Nephron (organoid): ENCODE measurements around the gene PCYT1A.

Source experiments
- H3K27ac Mint-ChIP-seq, 3 experiments: 2 replicates each; pipeline ENCODE4 v1.8.0; 2020; ENCODE audit warnings: mixed read lengths in 3 of 3, mild to moderate bottlenecking in 2 of 3, moderate library complexity in 1 of 3
- H3K27me3 Mint-ChIP-seq: 2 replicates; pipeline ENCODE4 v1.8.0; 2021; ENCODE audit warnings: low read depth, mild to moderate bottlenecking, moderate library complexity, mixed read lengths
- H3K36me3 Mint-ChIP-seq: 2 replicates; pipeline ENCODE4 v1.8.0; 2020; ENCODE audit warnings: low read depth, mixed read lengths
- H3K4me1 Mint-ChIP-seq: 2 replicates; pipeline ENCODE4 v1.8.0; 2020; ENCODE audit warnings: mixed read lengths
- H3K4me3 Mint-ChIP-seq, 3 experiments: 2 replicates each; pipeline ENCODE4 v1.8.0; 2020; ENCODE audit warnings: mild to moderate bottlenecking in 3 of 3, mixed read lengths in 3 of 3, moderate library complexity in 2 of 3
- H3K9me3 Mint-ChIP-seq: 2 replicates; pipeline ENCODE4 v1.8.0; 2020; ENCODE audit warnings: mixed read lengths
- CTCF ChIP-seq, 3 experiments: fragments of 200-600 bp; sonication (generic); IDR thresholded peaks; one replicate each; pipeline ENCODE4 v1.5.0; 2021; ENCODE audit warnings: antibody characterized with exemption in 3 of 3; ENCODE audit not compliant: unreplicated experiment in 3 of 3

The PCYT1A gene

GRCh38 chr3:196220991-196221390, 66.5 kb downstream of the PCYT1A start:
- Mint-ChIP-seq H3K27me3 (peaks cover under 1% of the 10 kb centered on the region), H3K36me3 (no peaks in the 10 kb centered on the region), H3K4me1 (peaks cover 13% of the 10 kb centered on the region), H3K4me3 (no peak overlapping the region), H3K9me3 (no peaks in the 10 kb centered on the region), H3K27ac (no peak overlapping the region)
- TF ChIP-seq CTCF (IDR thresholded peaks at IDR 0.05; ENCODE audit: unreplicated experiment in 3 of 3), result no peak

GRCh38 chr3:196220587-196220986, 66.9 kb downstream of the PCYT1A start:
- TF ChIP-seq CTCF (IDR thresholded peaks at IDR 0.05; ENCODE audit: unreplicated experiment in 3 of 3), result no peak
- H3K27ac Mint-ChIP-seq, result no peak overlapping the region
- peaks cover 13% of the 10 kb centered on the region for H3K4me1 Mint-ChIP-seq
- H3K27me3 Mint-ChIP-seq, result peaks cover 5% of the 10 kb centered on the region
- no peaks in the 10 kb centered on the region for H3K36me3 Mint-ChIP-seq
- H3K4me3 Mint-ChIP-seq, result no peak overlapping the region
- H3K9me3 Mint-ChIP-seq, result no peaks in the 10 kb centered on the region

- H3K27me3 Mint-ChIP-seq, result peaks cover 6% of the 10 kb centered on the region
- no peak for TF ChIP-seq CTCF (IDR thresholded peaks at IDR 0.05; ENCODE audit: unreplicated experiment in 3 of 3)
- H3K36me3 Mint-ChIP-seq, result no peaks in the 10 kb centered on the region
- H3K27ac Mint-ChIP-seq, result no peak overlapping the region
- H3K9me3 Mint-ChIP-seq, result no peaks in the 10 kb centered on the region
- peaks cover 13% of the 10 kb centered on the region for H3K4me1 Mint-ChIP-seq
- no peak overlapping the region for H3K4me3 Mint-ChIP-seq
Measured at GRCh38 chr3:196219970-196220311, 67.6 kb downstream of the PCYT1A start.

- H3K4me1 Mint-ChIP-seq, result peaks cover 13% of the 10 kb centered on the region
- H3K27me3 Mint-ChIP-seq, result peaks cover 6% of the 10 kb centered on the region
- H3K9me3 Mint-ChIP-seq, result no peaks in the 10 kb centered on the region
- no peak for TF ChIP-seq CTCF (IDR thresholded peaks at IDR 0.05; ENCODE audit: unreplicated experiment in 3 of 3)
- no peak overlapping the region for H3K4me3 Mint-ChIP-seq
- no peaks in the 10 kb centered on the region for H3K36me3 Mint-ChIP-seq
- no peak overlapping the region for H3K27ac Mint-ChIP-seq
Measured at GRCh38 chr3:196219194-196219969, 68.1 kb downstream of the PCYT1A start.

GRCh38 chr3:196218155-196218712, 69.3 kb downstream of the PCYT1A start:
- no peaks in the 10 kb centered on the region for H3K36me3 Mint-ChIP-seq
- TF ChIP-seq CTCF (IDR thresholded peaks at IDR 0.05; ENCODE audit: unreplicated experiment in 3 of 3), result no peak

More at GRCh38 chr3:196218155-196218712, 69.3 kb downstream of the PCYT1A start:
- Mint-ChIP-seq H3K4me1 (peaks cover 11% of the 10 kb centered on the region), H3K4me3 (no peak overlapping the region), H3K27me3 (peaks cover 6% of the 10 kb centered on the region), H3K27ac (no peak overlapping the region), H3K9me3 (no peaks in the 10 kb centered on the region)
